Upper lobe of right lung (tissue), 1 donor: ENCODE measurements around the gene FUZ. TPM values are rescaled to one million over a fixed set of nuclear protein-coding genes. Genes with fewer than 3 reads are reported as not detected.

Experiments
- ATAC-seq: fragments of 200-7000 bp; cut with Tn5 transposase; one replicate; pipeline ENCODE4 v1.9.1; 2020; ENCODE audit warnings: mild to moderate bottlenecking, moderate library complexity
- DNase-seq: peaks from one replicate; pipeline ENCODE4 v3.0.0-alpha.2; 2020
- H3K27ac ChIP-seq: fragments of 200-600 bp; one replicate; pipeline ENCODE4 v1.8.0; 2022
- H3K27me3 ChIP-seq: fragments of 200-600 bp; one replicate; pipeline ENCODE4 v1.8.0; 2022; ENCODE audit warnings: mild to moderate bottlenecking
- H3K36me3 ChIP-seq: fragments of 200-600 bp; one replicate; pipeline ENCODE4 v1.8.0; 2022
- H3K4me1 ChIP-seq: fragments of 200-600 bp; one replicate; pipeline ENCODE4 v1.8.0; 2022
- H3K4me3 ChIP-seq: fragments of 200-600 bp; one replicate; pipeline ENCODE4 v1.8.0; 2022; ENCODE audit warnings: mild to moderate bottlenecking
- H3K9me3 ChIP-seq: fragments of 200-600 bp; one replicate; pipeline ENCODE4 v1.8.0; 2022
- CTCF ChIP-seq: fragments of 200-600 bp; IDR thresholded peaks from one replicate; pipeline ENCODE4 v1.8.0; 2022; ENCODE audit warnings: antibody characterized with exemption
- intact Hi-C: fragments of 100-400 bp; cut with DNase I; formaldehyde crosslinking; loops from one replicate; pipeline ENCODE4 v1.11.0; 2022
- microRNA-seq: library from miRNA; unstranded; fragments of <30 nt; microRNA quantifications from one replicate; pipeline ENCODE4 v1.2.0, GENCODE V29; 2020; ENCODE audit warnings: borderline microRNAs expressed
- total RNA-seq: library from RNA; stranded (reverse); fragmentation: NEBNext Ultra II Directional; extraction: Animal tissue kit (Norgen Biotek cat#: 25700); gene quantifications from one replicate; pipeline ENCODE4 v1.2.1, GENCODE V29; 2021
- donor health status: DM: no; HTN: yes; CAD: no; lungs with severe emphysema.

Gene FUZ
- total RNA-seq, 1 donor from 2014 or later = 20.1 TPM

- no peaks in the 10 kb centered on the region for H3K4me1 ChIP-seq
- no peak for TF ChIP-seq CTCF
- ATAC-seq (no peak), DNase-seq (no peak)
- H3K4me3 ChIP-seq = no peak overlapping the region
- no peak overlapping the region for H3K27ac ChIP-seq
- intact Hi-C loops = no loop called here
- H3K36me3 ChIP-seq = no peaks in the 10 kb centered on the region
- no peaks in the 10 kb centered on the region for H3K27me3 ChIP-seq
- H3K9me3 ChIP-seq = peaks cover 6% of the 10 kb centered on the region
Measured at GRCh38 chr19:49758292-49758691, 54.8 kb downstream of the FUZ start.

Small RNA genes within 50 kb of the gene (microRNA-seq; reads per million reads assigned to microRNA genes)
- gene MIR4749 = not detected
- not detected for gene MIR6799
- not detected for gene MIR6800

Other genes with a start within 250 kb of the FUZ start
- gene NOSIP, start 232.7 kb downstream of the FUZ start, total RNA-seq = 48.7 TPM
- 10.1 TPM for gene PRRG2, start 232.0 kb downstream of the FUZ start, total RNA-seq
- gene PRR12, start 222.1 kb downstream of the FUZ start, total RNA-seq = 30.9 TPM
- gene RRAS, start 173.1 kb downstream of the FUZ start, total RNA-seq = 138 TPM
- 67.9 TPM for gene SCAF1, start 171.1 kb downstream of the FUZ start, total RNA-seq
- gene IRF3, start 147.4 kb downstream of the FUZ start, total RNA-seq = 86.4 TPM
- 15.8 TPM for gene BCL2L12, start 147.4 kb downstream of the FUZ start, total RNA-seq
- gene PRMT1, start 136.0 kb downstream of the FUZ start, total RNA-seq = 90.8 TPM
- 1.9 TPM for gene ADM5, start 123.7 kb downstream of the FUZ start, total RNA-seq
- 6.1 TPM for gene CPT1C, start 122.2 kb downstream of the FUZ start, total RNA-seq
- gene TSKS, start 50.0 kb downstream of the FUZ start, total RNA-seq = 0.43 TPM
- 61.2 TPM for gene AP2A1, start 46.3 kb downstream of the FUZ start, total RNA-seq
- 45.9 TPM for gene MED25, start 5.0 kb upstream of the FUZ start, total RNA-seq
- gene PTOV1, start 37.9 kb upstream of the FUZ start, total RNA-seq = 104 TPM
- 83.2 TPM for gene PNKP, start 54.3 kb upstream of the FUZ start, total RNA-seq
- gene AKT1S1, start 64.1 kb upstream of the FUZ start, total RNA-seq = 29.4 TPM
- gene TBC1D17, start 64.4 kb upstream of the FUZ start, total RNA-seq = 57.1 TPM
- gene IL4I1, start 83.6 kb upstream of the FUZ start, total RNA-seq = 1.8 TPM
- 14.1 TPM for gene ATF5, start 115.9 kb upstream of the FUZ start, total RNA-seq
- 39.3 TPM for gene NUP62, start 116.2 kb upstream of the FUZ start, total RNA-seq
- gene SIGLEC11, start 147.9 kb upstream of the FUZ start, total RNA-seq = 2.5 TPM
- 39.5 TPM for gene VRK3, start 212.1 kb upstream of the FUZ start, total RNA-seq
- 8.4 TPM for gene ZNF473, start 212.7 kb upstream of the FUZ start, total RNA-seq